ENCODE results near the gene GABBR2.
A peak's percentile ranks its signal among the peaks of the same experiment; 100 is the strongest.

GABBR2 gene

GRCh38 chr9:98363644-98364043 lies 345.1 kb downstream of the GABBR2 start:
- in situ Hi-C loops (cut with HindIII; ENCODE audit: low pct_unique_long_range_greater_than_20kb, low sequenced_read_pairs): no loop called here
- no peak for TF ChIP-seq JUND (IDR thresholded peaks at IDR 0.05; ENCODE audit: low read depth)
- no peak for DNase-seq (ENCODE audit: low read depth in 1 of 2, low spot score in 1 of 2)

DNA sequence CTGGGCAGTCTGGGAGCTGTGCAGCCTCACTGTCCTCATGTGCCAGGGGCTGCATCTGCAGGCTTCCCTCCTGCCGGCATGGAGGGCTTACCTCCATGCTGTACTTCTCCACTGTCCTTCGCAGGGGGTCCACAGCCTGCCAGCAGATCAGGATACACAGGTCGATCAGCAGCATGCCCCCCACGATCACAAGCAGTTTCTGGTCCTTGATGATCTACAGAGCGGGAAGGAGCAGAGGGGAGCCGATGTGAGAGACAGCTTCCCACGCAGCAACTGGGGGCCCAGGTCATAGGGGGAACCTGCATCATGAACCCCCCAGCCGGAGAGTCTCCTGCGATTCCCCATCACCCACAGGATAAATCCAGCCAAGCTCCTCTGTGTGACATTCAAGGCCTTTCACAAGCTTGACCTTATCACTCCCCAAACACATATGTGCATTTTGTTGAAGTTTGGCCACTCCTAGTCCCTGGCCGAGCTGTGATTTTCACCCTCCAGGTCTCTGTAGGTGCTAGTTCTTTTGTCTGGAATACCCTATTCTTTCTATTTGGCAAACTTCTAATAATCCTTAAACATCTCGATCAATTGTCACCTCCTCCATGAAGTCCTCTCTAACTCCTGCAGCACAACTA lies 346.0 kb downstream of the GABBR2 start:
- in situ Hi-C loops (cut with HindIII; ENCODE audit: low pct_unique_long_range_greater_than_20kb, low sequenced_read_pairs): no loop called here
- DNase-seq (ENCODE audit: low read depth in 1 of 2, low spot score in 1 of 2): no peak
- no peak for TF ChIP-seq JUND (IDR thresholded peaks at IDR 0.05; ENCODE audit: low read depth)

- no peak for TF ChIP-seq JUND (IDR thresholded peaks at IDR 0.05; ENCODE audit: low read depth)
- in situ Hi-C loops (cut with HindIII; ENCODE audit: low pct_unique_long_range_greater_than_20kb, low sequenced_read_pairs): no loop called here
- no peak for DNase-seq (ENCODE audit: low read depth in 1 of 2, low spot score in 1 of 2)
These were observed 347.1 kb downstream of the GABBR2 start for GRCh38 chr9:98361645-98362044.

DNA sequence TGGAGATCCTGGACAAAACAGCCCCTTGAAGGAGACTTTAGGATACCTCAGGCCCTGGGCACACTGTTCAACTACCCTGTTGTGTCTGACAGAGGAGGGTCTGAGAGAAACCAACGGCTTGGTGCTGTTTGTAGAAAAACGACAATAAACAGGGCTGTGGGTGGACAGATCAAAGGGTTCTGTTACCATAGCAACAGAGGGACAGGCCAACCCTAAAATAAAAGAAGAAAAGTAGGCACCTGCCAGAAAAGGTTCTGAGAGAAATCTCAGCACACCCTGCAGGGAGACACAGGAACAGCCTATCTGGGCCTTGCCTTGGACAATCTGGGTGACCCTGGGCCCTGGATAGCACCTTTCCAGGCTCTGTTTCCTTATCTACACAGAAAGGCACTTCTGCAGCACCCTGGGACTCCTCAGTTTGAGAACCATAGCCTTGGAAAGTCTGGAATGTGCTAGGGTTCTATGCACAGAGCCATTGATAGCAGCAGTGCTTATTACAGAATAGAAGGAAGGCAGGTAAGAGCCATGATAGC lies 348.5 kb downstream of the GABBR2 start:
- in situ Hi-C loops (cut with HindIII; ENCODE audit: low pct_unique_long_range_greater_than_20kb, low sequenced_read_pairs): no loop called here
- DNase-seq (ENCODE audit: low read depth in 1 of 2, low spot score in 1 of 2): no peak
- TF ChIP-seq JUND (IDR thresholded peaks at IDR 0.05; ENCODE audit: low read depth): no peak

- no peak for DNase-seq (ENCODE audit: low read depth in 1 of 2, low spot score in 1 of 2)
- in situ Hi-C loops (cut with HindIII; ENCODE audit: low pct_unique_long_range_greater_than_20kb, low sequenced_read_pairs): no loop called here
These were observed 349.2 kb downstream of the GABBR2 start for GRCh38 chr9:98359569-98359968.

DNA sequence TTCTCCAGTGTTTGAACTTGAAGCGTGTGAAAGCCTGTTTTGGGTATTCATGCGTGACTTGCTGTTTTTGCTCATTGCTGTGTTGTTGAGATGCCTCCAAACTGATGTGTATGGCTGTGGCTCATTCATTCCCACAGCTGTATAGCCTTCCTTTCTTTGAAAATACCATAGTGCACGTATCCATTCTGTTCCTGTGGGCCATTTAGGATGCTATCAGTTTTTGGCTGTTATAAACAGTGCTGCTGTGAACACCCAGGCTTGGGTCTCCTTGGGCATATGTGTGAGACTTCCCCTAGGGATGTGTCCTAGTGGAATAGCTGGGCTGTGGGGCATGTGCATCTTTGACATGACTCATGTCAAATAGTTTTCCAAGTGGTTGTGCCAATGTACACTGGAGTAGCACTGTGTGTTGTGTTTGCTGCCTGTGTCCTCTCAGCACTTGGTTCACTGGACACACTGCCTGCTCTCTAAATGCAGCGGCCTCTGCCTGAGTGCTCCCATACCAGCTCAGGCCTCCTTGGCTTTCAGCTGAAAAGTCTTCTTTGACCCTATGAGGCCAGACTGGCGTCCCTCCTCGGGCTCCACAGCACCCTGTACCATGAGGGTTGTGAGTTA lies 350.7 kb downstream of the GABBR2 start:
- DNase-seq (ENCODE audit: low read depth in 1 of 2, low spot score in 1 of 2): peak in 1 of 2 experiments; percentile 32
- in situ Hi-C loops (cut with HindIII; ENCODE audit: low pct_unique_long_range_greater_than_20kb, low sequenced_read_pairs): no loop called here

More at GRCh38 chr9:98359569-98359968, 349.2 kb downstream of the GABBR2 start:
- no peak for TF ChIP-seq JUND (IDR thresholded peaks at IDR 0.05; ENCODE audit: low read depth)

GRCh38 chr9:98356953-98357690 lies 351.6 kb downstream of the GABBR2 start:
- no peak for DNase-seq (ENCODE audit: low read depth in 1 of 2, low spot score in 1 of 2)
- in situ Hi-C loops (cut with HindIII; ENCODE audit: low pct_unique_long_range_greater_than_20kb, low sequenced_read_pairs): no loop called here
- no peak for TF ChIP-seq JUND (IDR thresholded peaks at IDR 0.05; ENCODE audit: low read depth)

More for the DNA sequence above, 350.7 kb downstream of the GABBR2 start:
- TF ChIP-seq JUND (IDR thresholded peaks at IDR 0.05; ENCODE audit: low read depth): no peak

- TF ChIP-seq JUND (IDR thresholded peaks at IDR 0.05; ENCODE audit: low read depth): no peak
- in situ Hi-C loops (cut with HindIII; ENCODE audit: low pct_unique_long_range_greater_than_20kb, low sequenced_read_pairs): no loop called here
These were observed 352.4 kb downstream of the GABBR2 start for GRCh38 chr9:98356326-98356725.

DNA sequence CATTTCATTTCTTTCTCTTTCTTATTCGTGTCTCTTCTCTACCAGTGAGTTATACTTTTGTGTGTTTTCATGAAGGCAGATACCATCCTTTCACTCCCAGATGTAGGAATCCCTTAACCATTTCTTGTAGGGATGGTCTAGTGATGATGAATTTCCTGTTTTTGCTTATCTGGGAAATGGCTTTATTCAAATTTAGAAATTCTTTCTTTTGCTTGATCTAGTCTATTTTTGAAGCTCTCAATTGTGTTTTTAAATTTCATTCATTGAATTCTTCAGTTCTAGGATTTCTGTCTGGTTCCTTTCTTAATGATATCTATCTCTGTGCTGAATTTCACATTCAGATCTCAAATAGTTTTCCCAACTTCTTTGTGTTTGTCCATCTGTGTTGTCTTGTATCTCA lies 357.4 kb downstream of the GABBR2 start:
- in situ Hi-C loops (cut with HindIII; ENCODE audit: low pct_unique_long_range_greater_than_20kb, low sequenced_read_pairs): no loop called here
- DNase-seq (ENCODE audit: low read depth in 1 of 2, low spot score in 1 of 2): no peak
- no peak for TF ChIP-seq JUND (IDR thresholded peaks at IDR 0.05; ENCODE audit: low read depth)

More at GRCh38 chr9:98356326-98356725, 352.4 kb downstream of the GABBR2 start:
- no peak for DNase-seq (ENCODE audit: low read depth in 1 of 2, low spot score in 1 of 2)

DNA sequence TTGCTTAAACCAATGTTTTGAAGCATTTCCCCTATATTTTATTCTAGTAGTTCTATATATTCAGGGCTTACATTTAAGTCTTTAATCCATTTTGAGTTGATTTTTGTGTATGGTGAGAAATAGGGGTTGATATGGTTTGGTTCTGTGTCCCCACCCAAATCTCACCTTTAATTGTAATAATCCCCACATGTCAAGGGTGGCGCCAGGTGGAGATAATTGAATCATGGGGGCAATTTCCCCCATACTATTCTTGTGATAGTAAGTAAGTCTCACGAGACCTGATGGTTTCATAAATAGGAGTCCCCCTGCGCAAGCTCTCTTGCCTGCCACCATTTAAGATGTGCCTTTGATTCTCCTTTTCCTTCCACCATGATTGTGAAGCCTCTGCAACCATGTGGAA lies 361.1 kb downstream of the GABBR2 start:
- no peak for TF ChIP-seq JUND (IDR thresholded peaks at IDR 0.05; ENCODE audit: low read depth)
- in situ Hi-C loops (cut with HindIII; ENCODE audit: low pct_unique_long_range_greater_than_20kb, low sequenced_read_pairs): no loop called here
- DNase-seq (ENCODE audit: low read depth in 1 of 2, low spot score in 1 of 2): no peak

GRCh38 chr9:98345011-98345410 lies 363.7 kb downstream of the GABBR2 start:
- no peak for DNase-seq (ENCODE audit: low read depth in 1 of 2, low spot score in 1 of 2)
- in situ Hi-C loops (cut with HindIII; ENCODE audit: low pct_unique_long_range_greater_than_20kb, low sequenced_read_pairs): no loop called here
- no peak for TF ChIP-seq JUND (IDR thresholded peaks at IDR 0.05; ENCODE audit: low read depth)

DNA sequence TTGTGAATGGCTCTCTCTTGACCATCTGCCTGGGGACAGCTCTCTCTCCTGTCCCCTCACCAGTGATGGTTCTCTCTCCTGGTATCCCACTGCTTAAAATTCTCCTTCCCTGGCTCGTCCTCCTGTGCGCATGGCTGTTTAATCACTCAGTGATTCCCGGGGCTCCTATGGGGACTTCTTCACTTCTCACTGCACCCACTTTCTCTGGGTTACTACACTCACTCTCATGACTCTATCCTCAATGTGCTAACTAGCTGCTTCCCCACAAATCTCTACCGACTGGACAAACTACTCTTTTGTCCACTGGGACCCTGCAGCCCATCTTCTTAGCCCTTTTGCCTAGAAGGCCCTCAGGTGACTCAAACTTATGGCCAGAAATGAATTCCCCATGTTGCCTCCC lies 364.2 kb downstream of the GABBR2 start:
- in situ Hi-C loops (cut with HindIII; ENCODE audit: low pct_unique_long_range_greater_than_20kb, low sequenced_read_pairs): no loop called here
- no peak for DNase-seq (ENCODE audit: low read depth in 1 of 2, low spot score in 1 of 2)
- TF ChIP-seq JUND (IDR thresholded peaks at IDR 0.05; ENCODE audit: low read depth): no peak

DNA sequence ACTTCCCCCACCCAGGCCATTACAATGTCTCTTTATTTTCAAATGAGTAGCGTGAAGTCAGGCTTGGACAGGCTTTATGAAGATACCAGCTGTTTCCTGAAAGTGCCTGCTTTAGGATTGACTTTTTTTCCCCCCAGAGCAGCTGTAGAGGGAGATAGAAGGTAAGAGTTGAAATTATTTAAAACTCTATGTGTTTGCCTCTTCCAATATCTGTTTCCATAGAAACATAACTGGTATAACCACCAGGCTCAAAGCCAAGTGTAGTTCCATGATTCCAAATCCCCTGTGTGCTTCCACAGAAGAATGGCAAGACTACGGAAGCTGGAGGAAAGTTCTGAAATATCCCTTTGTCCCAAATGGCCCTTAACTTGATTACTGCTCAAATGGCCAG lies 365.9 kb downstream of the GABBR2 start:
- DNase-seq (ENCODE audit: low read depth in 1 of 2, low spot score in 1 of 2): no peak
- in situ Hi-C loops (cut with HindIII; ENCODE audit: low pct_unique_long_range_greater_than_20kb, low sequenced_read_pairs): no loop called here
- TF ChIP-seq JUND (IDR thresholded peaks at IDR 0.05; ENCODE audit: low read depth): no peak

Measured in T47D (cell line).